ENCODE results near the gene LTV1.

Gene LTV1

DNA sequence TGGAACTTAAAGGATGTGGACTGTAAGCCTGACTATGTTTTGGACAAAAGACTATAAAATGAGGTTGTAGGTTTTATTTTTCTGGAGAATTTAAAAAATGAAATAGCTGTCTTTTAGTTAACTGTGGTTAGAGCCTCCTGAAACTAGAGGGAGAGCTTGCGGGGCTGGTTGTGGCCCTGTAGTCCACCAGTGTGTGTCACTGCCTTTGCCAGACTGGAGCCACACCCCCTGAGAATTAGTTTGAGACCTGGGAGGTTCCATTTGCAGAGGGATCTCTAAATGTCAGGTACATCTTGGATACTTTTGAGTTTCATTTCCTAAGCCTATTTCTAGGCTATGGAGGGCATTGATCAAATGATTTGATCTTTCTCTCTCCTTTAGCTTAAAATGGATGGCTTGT is 42.0 kb downstream of the LTV1 start:
- no peak for DNase-seq (ENCODE audit: low spot score)

DNA sequence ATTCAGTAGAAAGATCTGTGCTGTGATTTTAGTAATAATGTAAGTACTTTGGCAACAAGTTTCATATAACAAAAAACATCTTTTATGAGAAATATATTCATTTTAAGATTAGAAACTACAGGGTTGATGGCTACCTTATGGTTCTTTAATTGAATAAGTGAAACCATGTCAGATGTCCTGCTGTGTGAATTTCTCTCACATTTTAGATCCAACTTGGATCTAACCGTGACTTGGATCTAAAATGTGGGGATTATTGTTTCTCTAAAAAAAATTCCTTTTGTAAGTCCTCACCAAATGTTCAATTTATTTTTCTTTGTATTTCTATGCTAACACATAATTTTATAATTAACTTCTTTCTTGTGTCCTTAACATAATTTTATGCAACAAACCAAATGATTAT is 51.5 kb downstream of the LTV1 start:
- no peak for DNase-seq (ENCODE audit: low spot score)

DNA sequence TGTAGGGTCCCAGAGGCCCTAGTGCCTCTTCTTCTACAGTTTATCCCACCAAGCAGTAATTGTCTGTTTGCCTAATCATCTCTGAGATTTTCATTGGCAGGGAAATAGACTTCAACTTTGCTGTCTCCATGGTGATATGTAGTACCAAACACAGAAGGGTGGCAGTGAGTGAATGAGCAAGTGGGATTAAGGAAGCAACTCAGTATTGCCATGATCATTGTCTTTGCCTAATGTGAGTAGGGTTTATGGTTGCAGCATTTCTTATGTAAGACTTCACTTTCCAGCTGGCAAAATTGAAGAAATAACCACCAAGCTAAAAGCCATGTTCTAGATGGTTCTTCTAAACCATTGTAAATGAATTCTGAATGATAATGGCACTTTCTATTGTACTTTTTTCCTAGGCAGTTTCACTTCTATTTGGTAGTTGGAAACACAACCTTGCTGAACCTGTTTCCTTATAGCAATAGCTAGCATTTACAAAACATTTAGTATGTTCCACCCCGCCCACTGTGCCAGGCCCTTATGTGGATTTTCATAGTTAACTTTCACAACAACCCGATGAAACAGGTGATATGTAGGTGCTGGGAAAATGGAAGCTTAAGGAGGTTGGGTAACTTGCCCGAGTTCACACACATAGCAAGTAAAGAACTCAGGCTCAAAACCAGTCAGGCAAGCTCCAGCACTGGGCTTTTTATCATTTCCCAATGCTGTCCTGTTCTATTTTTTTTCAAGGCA is 53.2 kb downstream of the LTV1 start:
- DNase-seq (ENCODE audit: low spot score), result peak; percentile 34

DNA sequence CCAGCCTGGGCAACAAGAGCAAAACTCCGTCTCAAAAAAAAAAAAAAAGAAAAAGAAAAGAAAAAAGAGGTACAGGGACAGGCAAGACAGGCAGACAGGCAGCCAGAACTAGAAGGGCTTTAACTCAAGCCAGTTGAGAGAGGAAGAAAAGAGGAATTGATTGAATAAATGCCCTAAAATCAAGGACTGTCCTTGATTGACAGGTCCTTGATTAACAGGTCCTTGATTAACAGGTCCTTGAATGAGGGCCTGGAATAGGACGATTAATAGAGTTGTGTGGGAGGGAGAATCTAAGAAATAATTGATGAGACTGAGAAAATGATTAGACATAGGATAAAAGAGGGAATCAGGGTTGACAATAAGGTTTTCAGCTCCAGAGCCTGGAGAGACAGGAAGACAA is 57.2 kb downstream of the LTV1 start:
- DNase-seq (ENCODE audit: low spot score), result no peak

DNA sequence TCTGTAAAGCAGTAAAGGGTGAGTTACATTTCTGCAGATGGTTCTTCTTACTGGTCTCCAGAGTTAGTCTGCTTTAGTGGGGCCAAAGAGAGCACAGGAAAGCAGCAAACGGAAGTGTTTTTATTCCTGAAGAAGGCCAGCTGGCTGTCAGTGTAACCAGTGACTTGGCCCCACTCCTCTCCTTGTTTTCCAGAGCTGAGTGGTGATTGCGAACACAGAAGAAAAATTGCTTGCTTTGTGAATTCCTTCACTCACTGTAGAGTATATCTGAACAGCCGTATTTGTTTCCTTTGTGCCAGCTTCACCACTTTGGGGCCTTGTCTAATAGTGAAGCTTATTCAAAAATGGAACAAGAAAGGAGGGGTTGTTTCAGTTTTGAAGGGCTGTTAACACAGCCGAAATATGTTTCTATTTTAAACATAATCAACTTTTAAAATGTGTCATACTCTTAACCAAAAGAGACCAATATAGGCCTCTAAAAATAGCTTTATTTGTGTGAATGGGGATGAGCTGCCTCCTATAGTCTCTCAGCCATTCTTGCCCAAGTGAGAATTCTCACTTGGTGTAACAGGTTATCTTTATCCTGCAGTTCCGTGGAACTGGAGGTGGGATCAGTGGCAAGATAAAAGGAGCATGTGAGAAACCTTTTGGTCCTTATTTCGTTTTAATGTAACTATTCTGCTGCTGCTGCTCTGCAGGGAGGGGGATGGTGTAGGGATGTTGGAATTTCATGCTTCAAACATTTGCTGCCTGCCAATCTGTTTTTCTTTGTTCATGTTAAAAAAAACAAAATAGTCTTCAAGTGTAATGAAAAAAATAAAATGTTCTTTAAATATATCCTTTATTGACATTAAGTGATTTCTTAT is 59.0 kb downstream of the LTV1 start:
- DNase-seq (ENCODE audit: low spot score), result peak; percentile 16

DNA sequence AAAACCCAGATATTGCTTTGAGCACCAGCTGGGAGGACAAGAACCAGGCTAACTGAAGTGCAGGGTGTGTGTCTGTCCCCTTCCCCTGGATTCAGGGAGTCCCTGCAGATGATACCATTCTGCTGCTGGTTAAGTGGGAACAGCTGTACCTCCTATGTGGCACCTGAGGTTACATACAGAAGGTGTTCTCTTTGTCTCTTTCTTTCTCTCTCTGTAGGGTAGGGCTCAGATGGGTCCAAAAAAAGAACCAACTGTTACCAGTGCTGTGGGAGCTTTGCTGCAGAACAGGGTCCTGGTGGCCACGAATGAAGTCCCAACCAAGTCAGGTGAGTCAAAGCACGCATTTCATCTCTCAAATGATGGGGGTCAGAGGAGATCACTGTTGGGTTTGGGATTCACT is 59.7 kb downstream of the LTV1 start:
- no peak for DNase-seq (ENCODE audit: low spot score)

DNA sequence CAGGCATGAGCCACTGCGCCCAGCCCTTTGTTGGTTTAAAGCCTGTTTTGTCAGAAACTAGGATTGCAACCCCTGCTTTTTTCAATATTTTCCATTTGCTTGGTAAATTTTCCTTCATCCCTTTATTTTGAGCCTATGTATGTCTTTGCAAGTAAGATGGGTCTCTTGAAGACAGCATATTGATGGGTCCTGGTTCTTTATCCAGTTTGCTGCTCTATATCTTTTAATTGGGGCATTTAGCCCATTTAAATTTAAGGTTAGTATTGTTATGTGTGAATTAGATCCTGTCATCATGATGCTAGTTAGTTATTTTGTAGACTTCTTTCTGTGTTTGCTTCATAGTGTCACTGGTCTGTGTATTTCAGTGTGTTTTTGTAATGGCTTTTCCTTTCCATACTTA is 67.9 kb downstream of the LTV1 start:
- no peak for DNase-seq (ENCODE audit: low spot score)

DNA sequence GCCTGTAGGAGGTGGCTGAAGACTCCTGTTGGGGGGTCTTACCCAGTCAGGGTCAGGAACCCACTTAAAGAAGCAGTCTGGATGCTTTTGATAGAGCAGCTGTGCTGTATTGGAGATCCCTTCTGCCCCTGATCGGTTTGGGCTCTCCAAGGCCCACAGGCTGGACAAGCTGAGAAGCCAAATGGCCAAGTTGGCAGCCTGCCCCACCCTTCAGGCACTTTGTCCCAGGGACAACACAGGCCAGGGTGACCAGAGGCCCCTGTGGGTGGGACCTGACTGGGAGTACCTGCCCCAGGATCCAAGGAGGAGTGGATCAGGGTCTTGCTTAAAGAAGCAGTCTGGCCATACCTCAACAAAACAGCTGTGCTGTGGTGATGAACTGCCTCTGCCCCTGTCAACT is 69.5 kb downstream of the LTV1 start:
- no peak for DNase-seq (ENCODE audit: low spot score)

Data from Ammon's horn (tissue), 1 donor.